ENCODE results near the gene ZSCAN5B.
"Not testable (repeated sequence)": the region's sequence is repeated elsewhere in the genome, so short reads cannot be mapped to it uniquely, and the experiment has no call there.

The ZSCAN5B gene

DNA sequence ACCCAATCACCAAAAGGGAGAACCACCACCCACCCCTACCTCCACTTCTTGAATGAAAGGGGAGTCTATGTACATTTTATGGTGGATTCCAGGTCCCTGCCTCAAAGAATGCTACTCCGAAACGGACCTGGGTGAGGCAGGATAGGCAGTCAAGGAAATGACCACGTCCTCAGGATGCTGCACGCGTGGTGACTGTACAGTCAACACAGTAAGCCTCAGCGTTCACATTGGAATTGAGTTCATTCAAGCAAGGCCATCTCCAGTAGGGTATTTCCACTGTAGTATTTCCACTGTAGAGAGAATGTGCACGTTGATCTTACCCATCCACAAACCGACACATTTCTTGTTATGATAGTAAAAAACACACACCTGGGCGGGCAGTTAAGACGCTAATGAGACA, 21.4 kb upstream of the ZSCAN5B start:
- H3K27me3 ChIP-seq, result no peaks in the 10 kb centered on the region
- H3K4me1 ChIP-seq, result no peaks in the 10 kb centered on the region
- H3K9me3 ChIP-seq, result no peaks in the 10 kb centered on the region
- no peak overlapping the region for H3K4me3 ChIP-seq (ENCODE audit: low read depth, low read length)
- DNase-seq, result no peak
- no peaks in the 10 kb centered on the region for H3K36me3 ChIP-seq
- TF ChIP-seq, protein P1, sequence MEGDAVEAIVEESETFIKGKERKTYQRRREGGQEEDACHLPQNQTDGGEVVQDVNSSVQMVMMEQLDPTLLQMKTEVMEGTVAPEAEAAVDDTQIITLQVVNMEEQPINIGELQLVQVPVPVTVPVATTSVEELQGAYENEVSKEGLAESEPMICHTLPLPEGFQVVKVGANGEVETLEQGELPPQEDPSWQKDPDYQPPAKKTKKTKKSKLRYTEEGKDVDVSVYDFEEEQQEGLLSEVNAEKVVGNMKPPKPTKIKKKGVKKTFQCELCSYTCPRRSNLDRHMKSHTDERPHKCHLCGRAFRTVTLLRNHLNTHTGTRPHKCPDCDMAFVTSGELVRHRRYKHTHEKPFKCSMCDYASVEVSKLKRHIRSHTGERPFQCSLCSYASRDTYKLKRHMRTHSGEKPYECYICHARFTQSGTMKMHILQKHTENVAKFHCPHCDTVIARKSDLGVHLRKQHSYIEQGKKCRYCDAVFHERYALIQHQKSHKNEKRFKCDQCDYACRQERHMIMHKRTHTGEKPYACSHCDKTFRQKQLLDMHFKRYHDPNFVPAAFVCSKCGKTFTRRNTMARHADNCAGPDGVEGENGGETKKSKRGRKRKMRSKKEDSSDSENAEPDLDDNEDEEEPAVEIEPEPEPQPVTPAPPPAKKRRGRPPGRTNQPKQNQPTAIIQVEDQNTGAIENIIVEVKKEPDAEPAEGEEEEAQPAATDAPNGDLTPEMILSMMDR (IDR thresholded peaks at IDR 0.05; ENCODE audit: low read depth, low read length), result no peak

DNA sequence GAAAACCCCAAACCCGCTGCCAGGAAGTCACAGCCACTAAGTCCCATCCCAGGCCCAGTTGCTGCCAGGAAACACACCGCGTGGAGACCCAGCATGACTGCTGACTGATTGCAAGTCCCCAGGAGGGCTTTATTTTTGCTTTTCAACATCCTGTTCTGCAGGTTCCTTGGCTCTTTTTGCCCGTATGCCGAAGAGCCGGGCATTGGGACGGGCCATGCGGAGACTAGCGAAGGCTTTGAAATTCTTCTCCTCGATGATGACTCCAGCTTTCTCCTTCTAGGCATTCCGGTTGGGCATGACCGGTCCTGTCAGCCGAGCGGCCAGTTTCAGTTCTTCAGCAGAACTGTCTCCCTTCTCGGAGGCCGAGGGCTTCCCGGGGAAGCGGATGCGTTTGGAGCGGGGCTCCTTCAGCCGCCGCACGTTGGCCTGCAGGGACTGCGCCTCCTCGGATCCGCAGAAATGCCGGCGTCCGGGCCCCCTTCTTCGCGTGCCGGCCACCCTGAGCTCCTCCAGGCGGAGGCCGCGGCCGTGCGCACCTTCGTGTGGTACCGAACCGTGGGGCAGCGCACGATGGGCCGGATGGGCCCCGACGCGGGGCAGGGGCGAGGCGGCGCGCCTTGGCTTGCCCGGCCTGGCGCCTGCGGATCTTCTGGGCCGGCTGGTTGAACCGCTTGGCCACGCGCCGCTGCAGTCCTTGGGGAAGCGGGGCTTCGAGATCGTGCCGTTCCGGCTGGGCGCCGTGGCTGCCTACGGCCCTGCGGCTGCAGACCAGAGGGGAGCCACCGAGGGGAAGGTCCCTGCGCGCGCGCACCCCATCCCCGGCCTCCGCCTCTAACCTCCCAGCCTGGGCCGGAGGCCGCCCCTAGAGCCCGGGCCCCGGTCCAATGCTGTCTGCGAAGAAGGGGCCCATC, 19.7 kb upstream of the ZSCAN5B start:
- DNase-seq, result no peak
- H3K4me3 ChIP-seq (ENCODE audit: low read depth, low read length), result no peak overlapping the region

DNA sequence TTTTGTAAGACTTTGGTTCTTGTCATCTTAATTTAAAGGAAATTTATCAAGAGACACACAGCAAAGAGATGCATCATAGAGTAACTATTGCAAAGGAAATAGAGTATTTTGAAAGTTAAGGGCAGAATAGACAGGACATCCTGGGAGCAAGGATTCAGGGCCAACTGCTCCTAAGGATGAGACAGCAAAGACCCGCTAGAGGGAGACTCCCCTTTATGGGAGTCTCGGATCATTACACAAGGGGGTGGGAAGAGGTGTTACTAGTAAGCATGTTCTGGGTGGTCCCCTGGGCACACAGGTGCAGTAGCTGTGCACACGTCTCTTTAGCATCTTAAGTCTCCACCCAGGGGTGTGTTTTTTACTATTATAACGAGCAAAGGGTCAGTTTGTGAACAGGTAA, 14.1 kb upstream of the ZSCAN5B start:
- DNase-seq, result no peak
- Histone ChIP-seq H3K27me3 (no peaks in the 10 kb centered on the region; the same call in 1 of the 2 replicates), H3K4me1 (no peaks in the 10 kb centered on the region), H3K36me3 (no peaks in the 10 kb centered on the region), H3K9me3 (no peaks in the 10 kb centered on the region), H3K4me3 (ENCODE audit: low read depth, low read length) (no peak overlapping the region)
- TF ChIP-seq, protein P1 (IDR thresholded peaks at IDR 0.05; ENCODE audit: low read depth, low read length), result peak; percentile 17; the same call in 1 of the 2 replicates

More for the DNA sequence above, 19.7 kb upstream of the ZSCAN5B start:
- TF ChIP-seq, protein P1 (IDR thresholded peaks at IDR 0.05; ENCODE audit: low read depth, low read length), result no peak
- Histone ChIP-seq H3K36me3 (no peaks in the 10 kb centered on the region), H3K9me3 (no peaks in the 10 kb centered on the region), H3K27me3 (no peaks in the 10 kb centered on the region; the same call in 1 of the 2 replicates), H3K4me1 (no peaks in the 10 kb centered on the region)

DNA sequence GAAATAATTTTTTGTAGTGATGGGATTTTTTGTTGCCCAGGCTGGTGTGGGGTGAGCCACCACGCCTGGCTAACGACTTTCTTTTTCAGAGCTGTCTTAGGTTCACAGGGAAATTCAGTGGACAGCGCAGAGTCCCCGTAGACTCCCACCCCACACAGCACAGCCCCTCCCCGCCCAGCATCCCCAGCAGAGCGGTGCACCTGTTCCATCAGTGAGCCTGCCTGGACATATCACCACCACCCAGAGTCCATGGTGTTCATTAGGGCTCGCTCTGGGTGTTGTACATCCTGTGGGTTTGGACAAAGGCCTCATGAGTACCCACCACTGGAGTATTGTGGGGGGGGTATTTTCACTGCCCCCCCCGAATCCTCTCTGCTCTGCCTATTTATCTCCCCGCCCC, 12.5 kb upstream of the ZSCAN5B start:
- not testable (repeated sequence) for H3K27me3 ChIP-seq; H3K36me3 ChIP-seq; DNase-seq; H3K4me1 ChIP-seq; H3K4me3 ChIP-seq (ENCODE audit: low read depth, low read length); H3K9me3 ChIP-seq

DNA sequence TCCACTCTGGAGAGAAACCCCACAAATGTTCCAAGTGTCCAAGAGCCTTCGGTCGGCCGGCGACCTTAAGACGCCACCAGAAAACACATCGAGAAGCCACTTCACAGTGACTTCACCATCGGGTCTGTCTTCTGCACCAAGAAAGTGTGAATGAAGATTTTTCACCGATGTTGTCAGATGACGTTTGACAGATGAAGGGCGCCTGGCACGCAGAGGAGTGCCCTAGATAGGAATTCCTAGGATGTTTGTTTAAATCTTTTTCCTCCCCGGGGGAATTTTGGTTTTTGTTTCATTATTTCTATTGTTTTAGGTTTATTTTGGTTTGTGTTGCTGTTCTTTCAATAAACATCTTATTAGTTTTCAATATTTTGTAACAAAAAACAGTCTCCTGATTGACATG, 11.5 kb upstream of the ZSCAN5B start:
- peaks cover 4% of the 10 kb centered on the region for H3K27me3 ChIP-seq
- no peaks in the 10 kb centered on the region for H3K4me1 ChIP-seq

DNA sequence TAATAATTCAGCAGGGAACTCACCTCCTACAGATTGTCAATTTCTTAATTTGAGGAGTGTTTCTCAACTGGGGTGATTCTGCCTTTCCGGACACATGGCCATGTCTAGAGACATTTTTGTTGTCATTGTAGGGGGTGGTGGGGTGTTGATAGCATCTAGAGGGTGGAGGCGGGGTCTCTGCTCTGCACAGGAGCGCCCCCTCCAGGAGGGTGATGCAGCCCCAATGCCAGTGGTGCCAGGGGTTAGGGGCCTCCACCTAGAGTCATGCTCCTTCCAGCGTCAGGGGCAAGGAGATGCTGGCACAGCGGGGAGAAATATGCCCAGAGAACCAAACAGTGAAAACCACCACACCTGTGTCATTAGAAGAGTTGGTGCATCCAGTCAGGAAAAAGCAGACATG, 10.0 kb upstream of the ZSCAN5B start:
- not testable (repeated sequence) for H3K9me3 ChIP-seq; H3K36me3 ChIP-seq; H3K4me1 ChIP-seq; H3K4me3 ChIP-seq (ENCODE audit: low read depth, low read length); DNase-seq
- H3K27me3 ChIP-seq, result peaks cover 12% of the 10 kb centered on the region

More for the DNA sequence above, 11.5 kb upstream of the ZSCAN5B start:
- Histone ChIP-seq H3K9me3 (no peaks in the 10 kb centered on the region), H3K36me3 (no peaks in the 10 kb centered on the region), H3K4me3 (ENCODE audit: low read depth, low read length) (no peak overlapping the region)
- DNase-seq, result no peak
- TF ChIP-seq, protein P1 (IDR thresholded peaks at IDR 0.05; ENCODE audit: low read depth, low read length), result no peak

DNA sequence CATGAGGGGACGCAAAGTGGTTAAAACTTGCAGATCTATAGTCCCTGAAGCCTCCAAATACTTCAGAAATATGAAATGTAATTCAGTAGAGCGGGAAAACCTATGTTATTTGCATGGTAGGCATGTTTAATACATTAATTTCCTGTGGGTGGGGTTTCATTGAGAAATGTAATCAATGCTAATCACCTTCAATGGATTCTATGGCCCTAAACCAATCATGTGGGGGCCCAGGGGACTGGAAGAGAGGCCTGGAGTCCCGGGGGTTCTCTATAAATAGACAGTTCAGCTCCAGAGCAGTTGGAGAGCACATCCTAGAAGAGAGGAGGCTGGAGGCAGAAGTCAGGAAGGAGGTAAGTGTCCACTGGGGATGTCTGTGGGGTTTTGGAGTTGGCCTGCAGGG, 4.4 kb upstream of the ZSCAN5B start, which contains the start of gene ZSCAN5C:
Gene ZSCAN5C (plus strand): TSS at position 301 of the 400 bp plus-strand sequence. CDS start 3,641 bp downstream, outside the sequence.
- no peak within 1 kb of the TSS for H3K4me3 ChIP-seq (ENCODE audit: low read depth, low read length)

More for the DNA sequence above, 4.4 kb upstream of the ZSCAN5B start, which contains the start of gene ZSCAN5C:
- H3K9me3 ChIP-seq, result no peaks in the 10 kb centered on the region
- no peak for DNase-seq
- no peaks in the 10 kb centered on the region for H3K36me3 ChIP-seq
- peaks cover 28% of the 10 kb centered on the region for H3K27me3 ChIP-seq
- TF ChIP-seq, protein P1 (IDR thresholded peaks at IDR 0.05; ENCODE audit: low read depth, low read length), result no peak
- no peaks in the 10 kb centered on the region for H3K4me1 ChIP-seq
